HepG2 (cell line): ENCODE results near the gene DEFB112. TPM values are rescaled to one million over a fixed set of nuclear protein-coding genes. Genes with fewer than 3 reads are reported as not detected.

Source experiments
- ATAC-seq: fragments of 200-7000 bp; cut with Tn5 transposase; 3 replicates; pipeline ENCODE4 v1.9.1; 2020; ENCODE audit warnings: mild to moderate bottlenecking, moderate library complexity
- BruUV-seq: library from RNA; stranded (reverse); fragments of 400-500 nt; replicated peaks from 2 replicates; lab custom pipeline; 2021; lab: Mats Ljungman, UMichigan
- CTCF ChIA-PET: fragments of 300-600 bp; formaldehyde crosslinking; extraction: SDS; loops from one replicate; lab custom pipeline; 2021; ENCODE audit warnings: low total read pairs, inconsistent platforms, low intra/inter-chr PET ratio; lab: Yijun Ruan, JAX
- POLR2A ChIA-PET: fragments of 350-600 bp; sonication (Branson Sonifier 250); formaldehyde crosslinking; loops from one replicate; lab custom pipeline; 2020; ENCODE audit warnings: antibody characterized with exemption, inconsistent platforms; lab: Yijun Ruan, JAX
- DNase-seq: peaks from one replicate; pipeline ENCODE4 v3.0.0-alpha.2; 2015; ENCODE audit warnings: low spot score
- FAIRE-seq: peaks from 3 replicates; lab custom pipeline; 2011; peaks lifted over from hg19 to GRCh38; lab: Jason Lieb, UNC
- H2AFZ ChIP-seq: one replicate; pipeline ENCODE4 v1.6.1; 2011; ENCODE audit warnings: low read length, inconsistent platforms
- H3K27ac ChIP-seq: fragments of 300-600 bp; 3 replicates; pipeline ENCODE4 v1.8.0; 2011; ENCODE audit warnings: mixed run types, mild to moderate bottlenecking, mixed read lengths, low read length, inconsistent platforms; ENCODE audit not compliant: insufficient read depth; ENCODE audit errors: extremely low read length
- H3K27me3 ChIP-seq, 2 experiments: fragments of 200-600 bp in 1 of 2; 2 replicates in 1 of 2; 3 replicates in 1 of 2; pipeline versions ENCODE4 v1.6.0 to v1.8.0; 2011; ENCODE audit warnings: low read length in 2 of 2, mild to moderate bottlenecking in 2 of 2, moderate library complexity in 2 of 2, inconsistent platforms in 1 of 2; ENCODE audit not compliant: insufficient read depth in 2 of 2, control insufficient read depth in 1 of 2
- H3K36me3 ChIP-seq, 2 experiments: fragments of 200-600 bp in 1 of 2; replicated peaks in 1 of 2; 2 replicates in 1 of 2; 3 replicates in 1 of 2; pipeline versions ENCODE4 v1.5.1 to v1.8.0; 2011; ENCODE audit warnings: low read length in 2 of 2, inconsistent platforms in 1 of 2; ENCODE audit not compliant: insufficient read depth in 2 of 2, control insufficient read depth in 1 of 2
- H3K4me1 ChIP-seq: 2 replicates; pipeline ENCODE4 v1.5.1; 2012; ENCODE audit warnings: low read length, inconsistent platforms; ENCODE audit not compliant: insufficient read depth
- H3K4me2 ChIP-seq: 2 replicates; pipeline ENCODE4 v1.6.0; 2011; ENCODE audit warnings: low read depth, low read length, inconsistent platforms
- H3K4me3 ChIP-seq, 3 experiments: fragments of 200-600 bp in 1 of 3; sonication (generic), shearing (Covaris generic) in 1 of 3; replicated peaks in 1 of 3; 2 replicates each; pipeline ENCODE4 v1.5.1; 2011 to 2016; ENCODE audit warnings: low read length in 3 of 3, inconsistent platforms in 2 of 3, low read depth in 2 of 3, mild to moderate bottlenecking in 2 of 3, control low read depth in 1 of 3, mixed read lengths in 1 of 3; ENCODE audit not compliant: insufficient read depth in 1 of 3
- H3K79me2 ChIP-seq: one replicate; pipeline ENCODE4 v1.6.1; 2011; ENCODE audit warnings: low read length, inconsistent platforms; ENCODE audit not compliant: insufficient read depth
- H3K9ac ChIP-seq: 2 replicates; pipeline ENCODE4 v1.6.0; 2011; ENCODE audit warnings: mild to moderate bottlenecking, low read depth, low read length, inconsistent platforms; ENCODE audit not compliant: insufficient read depth
- H3K9me3 ChIP-seq: 2 replicates; pipeline ENCODE4 v1.5.1; 2012; ENCODE audit warnings: mild to moderate bottlenecking, low read length
- H4K20me1 ChIP-seq: 2 replicates; pipeline ENCODE4 v1.6.0; 2011; ENCODE audit warnings: inconsistent platforms, mild to moderate bottlenecking, low read length, moderate library complexity; ENCODE audit not compliant: insufficient read depth
- KAT8 ChIP-seq: IDR thresholded peaks from 2 replicates; pipeline ENCODE4 v1.6.1; 2016; ENCODE audit warnings: missing genetic modification reagents, missing compliant biosample characterization
- ZFP62 ChIP-seq: sonication (generic); formaldehyde crosslinking; IDR thresholded peaks from 2 replicates; pipeline ENCODE4 v1.4.0; 2020; ENCODE audit warnings: missing genetic modification reagents
- WGBS: methylation state at CpG from one replicate; pipeline ENCODE4 v1.1.6; 2017; ENCODE audit warnings: low lambda C conversion rate; 5-methylcytosine and 5-hydroxymethylcytosine counted together
- in situ Hi-C: cut with HindIII; loops from 2 replicates; pipeline ENCODE4 v1.10.0; 2017; ENCODE audit warnings: low pct_unique_long_range_greater_than_20kb; ENCODE audit not compliant: extremely low pct_ligation_motif_present
- intact Hi-C: fragments of 100-400 bp; cut with micrococcal nuclease; formaldehyde crosslinking; loops from one replicate; pipeline ENCODE4 v1.10.0; 2022; ENCODE audit not compliant: unreplicated experiment
- polyA plus RNA-seq, 8 experiments: library from polyadenylated mRNA; depleted of rRNA in 3 of 8; stranded (reverse) in 7 of 8; unstranded in 1 of 8; fragments of >200 nt; fragmentation: Illumina TruSeq in 4 of 8; extraction: Trizol in 4 of 8; gene quantifications; 2 replicates each; pipeline versions ENCODE4 v1.2.1 to v1.2.3, GENCODE V29; 2011 to 2016; ENCODE audit warnings: low read depth in 4 of 8, missing spikeins in 1 of 8, mixed read lengths in 1 of 8; ENCODE audit not compliant: insufficient read depth in 1 of 8
- total RNA-seq, 5 experiments: library from RNA; depleted of rRNA; stranded (reverse); fragments of >200 nt; fragmentation: Illumina TruSeq; extraction: Trizol; gene quantifications; 2 replicates each; pipeline ENCODE4 v1.2.3, GENCODE V29; 2016; ENCODE audit warnings: low read depth in 1 of 5
- TF ChIP-seq, protein P1 (sequence below): IDR thresholded peaks from 2 replicates; pipeline ENCODE4 v1.6.1; 2016
- TF ChIP-seq, protein P2 (sequence below): sonication (generic); formaldehyde crosslinking; IDR thresholded peaks from 2 replicates; pipeline ENCODE4 v1.4.0; 2020; ENCODE audit warnings: missing genetic modification reagents, borderline replicate concordance
- TF ChIP-seq, protein P3 (sequence below): sonication (generic); formaldehyde crosslinking; IDR thresholded peaks from 2 replicates; pipeline ENCODE4 v1.5.0; 2020; ENCODE audit warnings: missing genetic modification reagents, mild to moderate bottlenecking, borderline replicate concordance

The DEFB112 gene
- total and polyA plus RNA-seq, 2 of the 13 experiments (the other 11 are each of a cell fraction or from before 2014, with no cell fraction given), result not detected

DNA sequence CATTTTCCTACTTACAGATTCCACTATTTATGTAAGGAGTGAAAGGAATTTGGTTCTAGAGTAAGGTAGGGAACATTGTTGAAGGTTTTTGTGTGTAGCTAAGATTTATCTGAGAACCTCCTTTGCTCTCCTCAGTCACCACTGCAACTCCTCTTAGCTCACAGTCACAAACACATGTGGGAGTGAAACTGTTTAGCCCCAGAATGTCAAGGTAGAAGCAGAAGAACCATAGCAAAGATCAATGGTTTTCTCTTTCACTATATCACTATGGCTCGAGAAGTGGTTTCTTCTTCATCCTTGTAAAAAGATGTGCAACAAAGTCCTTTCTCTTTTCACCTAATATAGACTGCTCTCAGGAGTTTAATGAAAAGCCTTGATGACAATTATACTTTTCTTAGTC is 6.5 kb upstream of the DEFB112 start (continued):
- TF ChIP-seq, protein P1, sequence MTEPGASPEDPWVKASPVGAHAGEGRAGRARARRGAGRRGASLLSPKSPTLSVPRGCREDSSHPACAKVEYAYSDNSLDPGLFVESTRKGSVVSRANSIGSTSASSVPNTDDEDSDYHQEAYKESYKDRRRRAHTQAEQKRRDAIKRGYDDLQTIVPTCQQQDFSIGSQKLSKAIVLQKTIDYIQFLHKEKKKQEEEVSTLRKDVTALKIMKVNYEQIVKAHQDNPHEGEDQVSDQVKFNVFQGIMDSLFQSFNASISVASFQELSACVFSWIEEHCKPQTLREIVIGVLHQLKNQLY (CRISPR knock-in tag), result no peak
- TF ChIP-seq ZFP62, result no peak
- TF ChIP-seq, protein P2, sequence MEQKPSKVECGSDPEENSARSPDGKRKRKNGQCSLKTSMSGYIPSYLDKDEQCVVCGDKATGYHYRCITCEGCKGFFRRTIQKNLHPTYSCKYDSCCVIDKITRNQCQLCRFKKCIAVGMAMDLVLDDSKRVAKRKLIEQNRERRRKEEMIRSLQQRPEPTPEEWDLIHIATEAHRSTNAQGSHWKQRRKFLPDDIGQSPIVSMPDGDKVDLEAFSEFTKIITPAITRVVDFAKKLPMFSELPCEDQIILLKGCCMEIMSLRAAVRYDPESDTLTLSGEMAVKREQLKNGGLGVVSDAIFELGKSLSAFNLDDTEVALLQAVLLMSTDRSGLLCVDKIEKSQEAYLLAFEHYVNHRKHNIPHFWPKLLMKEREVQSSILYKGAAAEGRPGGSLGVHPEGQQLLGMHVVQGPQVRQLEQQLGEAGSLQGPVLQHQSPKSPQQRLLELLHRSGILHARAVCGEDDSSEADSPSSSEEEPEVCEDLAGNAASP (CRISPR knock-in tag), result no peak

DNA sequence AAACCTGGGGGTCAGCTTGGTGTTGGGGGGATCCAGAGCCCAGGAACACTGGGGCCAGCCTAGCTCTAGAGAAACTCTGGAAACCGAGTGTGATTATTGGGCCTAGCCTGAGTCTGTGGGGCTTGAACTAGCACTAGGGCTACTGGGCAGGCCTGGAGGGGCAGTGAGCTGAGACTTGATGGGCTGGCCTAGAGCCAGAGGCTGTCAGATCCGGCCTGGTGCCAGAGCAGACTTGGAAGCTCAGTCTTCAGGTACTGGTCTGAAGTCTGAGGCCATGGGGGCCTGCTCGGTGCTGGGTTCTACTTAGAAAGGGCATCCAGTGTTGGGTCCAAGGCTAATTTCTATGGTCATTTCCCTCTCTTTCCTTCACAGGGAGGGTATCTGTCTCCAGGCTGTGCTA is 2.7 kb downstream of the DEFB112 start:
- POLR2A ChIA-PET, result no interaction called here
- DNase-seq (no peak), ATAC-seq (no peak; the same call in 1 of the 3 replicates), FAIRE-seq (no peak)
- Histone ChIP-seq H4K20me1 (no peaks in the 10 kb centered on the region), H2AFZ (no peak overlapping the region), H3K9ac (no peak overlapping the region), H3K27me3 (no peaks in the 10 kb centered on the region), H3K4me2 (no peak overlapping the region), H3K4me3 (no peak overlapping the region), H3K9me3 (no peaks in the 10 kb centered on the region), H3K36me3 (no peaks in the 10 kb centered on the region)
- no CpG with 5 or more reads among the region's 3 CpGs for WGBS
- intact Hi-C loops, result no loop called here
- TF ChIP-seq KAT8 (CRISPR knock-in tag), result no peak
- TF ChIP-seq, protein P3, sequence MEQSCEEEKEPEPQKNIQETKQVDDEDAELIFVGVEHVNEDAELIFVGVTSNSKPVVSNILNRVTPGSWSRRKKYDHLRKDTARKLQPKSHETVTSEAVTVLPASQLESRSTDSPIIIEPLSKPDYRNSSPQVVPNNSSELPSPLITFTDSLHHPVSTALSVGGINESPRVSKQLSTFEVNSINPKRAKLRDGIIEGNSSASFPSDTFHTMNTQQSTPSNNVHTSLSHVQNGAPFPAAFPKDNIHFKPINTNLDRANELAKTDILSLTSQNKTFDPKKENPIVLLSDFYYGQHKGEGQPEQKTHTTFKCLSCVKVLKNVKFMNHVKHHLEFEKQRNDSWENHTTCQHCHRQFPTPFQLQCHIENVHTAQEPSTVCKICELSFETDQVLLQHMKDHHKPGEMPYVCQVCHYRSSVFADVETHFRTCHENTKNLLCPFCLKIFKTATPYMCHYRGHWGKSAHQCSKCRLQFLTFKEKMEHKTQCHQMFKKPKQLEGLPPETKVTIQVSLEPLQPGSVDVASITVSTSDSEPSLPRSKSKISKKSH, result 0 out of 2 replicates have a peak, but pooled peaks have one; percentile 18
- TF ChIP-seq, all 625 proteins: peak for 1
- CTCF ChIA-PET, result no interaction called here
- BruUV-seq, result no TSS peak
- no peaks in the 10 kb centered on the region for H3K4me1 ChIP-seq
- H3K27ac ChIP-seq, result no peak overlapping the region
- H3K79me2 ChIP-seq, result no peaks in the 10 kb centered on the region
- in situ Hi-C loops, result no loop called here
